ENCODE measurements around the gene SECISBP2L.

- TF ChIP-seq CTCF (IDR thresholded peaks at IDR 0.05) (no peak), POLR2AphosphoS5 (IDR thresholded peaks at IDR 0.05; ENCODE audit: low read depth, low read length) (no peak), SIN3A (IDR thresholded peaks at IDR 0.05; ENCODE audit: borderline replicate concordance, insufficient read depth, low read depth, low read length) (no peak), TCF7L2 (IDR thresholded peaks at IDR 0.05; ENCODE audit: low read depth, low read length) (no peak)
- TF ChIP-seq, protein P1, sequence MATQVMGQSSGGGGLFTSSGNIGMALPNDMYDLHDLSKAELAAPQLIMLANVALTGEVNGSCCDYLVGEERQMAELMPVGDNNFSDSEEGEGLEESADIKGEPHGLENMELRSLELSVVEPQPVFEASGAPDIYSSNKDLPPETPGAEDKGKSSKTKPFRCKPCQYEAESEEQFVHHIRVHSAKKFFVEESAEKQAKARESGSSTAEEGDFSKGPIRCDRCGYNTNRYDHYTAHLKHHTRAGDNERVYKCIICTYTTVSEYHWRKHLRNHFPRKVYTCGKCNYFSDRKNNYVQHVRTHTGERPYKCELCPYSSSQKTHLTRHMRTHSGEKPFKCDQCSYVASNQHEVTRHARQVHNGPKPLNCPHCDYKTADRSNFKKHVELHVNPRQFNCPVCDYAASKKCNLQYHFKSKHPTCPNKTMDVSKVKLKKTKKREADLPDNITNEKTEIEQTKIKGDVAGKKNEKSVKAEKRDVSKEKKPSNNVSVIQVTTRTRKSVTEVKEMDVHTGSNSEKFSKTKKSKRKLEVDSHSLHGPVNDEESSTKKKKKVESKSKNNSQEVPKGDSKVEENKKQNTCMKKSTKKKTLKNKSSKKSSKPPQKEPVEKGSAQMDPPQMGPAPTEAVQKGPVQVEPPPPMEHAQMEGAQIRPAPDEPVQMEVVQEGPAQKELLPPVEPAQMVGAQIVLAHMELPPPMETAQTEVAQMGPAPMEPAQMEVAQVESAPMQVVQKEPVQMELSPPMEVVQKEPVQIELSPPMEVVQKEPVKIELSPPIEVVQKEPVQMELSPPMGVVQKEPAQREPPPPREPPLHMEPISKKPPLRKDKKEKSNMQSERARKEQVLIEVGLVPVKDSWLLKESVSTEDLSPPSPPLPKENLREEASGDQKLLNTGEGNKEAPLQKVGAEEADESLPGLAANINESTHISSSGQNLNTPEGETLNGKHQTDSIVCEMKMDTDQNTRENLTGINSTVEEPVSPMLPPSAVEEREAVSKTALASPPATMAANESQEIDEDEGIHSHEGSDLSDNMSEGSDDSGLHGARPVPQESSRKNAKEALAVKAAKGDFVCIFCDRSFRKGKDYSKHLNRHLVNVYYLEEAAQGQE (IDR thresholded peaks at IDR 0.05; ENCODE audit: insufficient read depth in 1 of 2, low read depth in 2 of 2, low read length in 1 of 2) = no peak
Observed at GRCh38 chr15:48986240-48986639, 60.0 kb downstream of the SECISBP2L start.
